Neuronal stem cell (in vitro differentiated cells): ENCODE results near the gene DAP3.

Experiments used
- DNase-seq: peaks from one replicate; pipeline ENCODE4 v3.0.0-alpha.2; 2013; ENCODE audit warnings: low spot score
- H2AFZ ChIP-seq: one replicate; pipeline ENCODE4 v1.6.1; 2013; ENCODE audit warnings: mild to moderate bottlenecking, low read length, inconsistent platforms
- H2AK5ac ChIP-seq: 2 replicates; pipeline ENCODE4 v1.6.1; 2013; ENCODE audit warnings: low read depth, mild to moderate bottlenecking, inconsistent platforms, low read length, moderate library complexity, mixed read lengths
- H2BK120ac ChIP-seq: 2 replicates; pipeline ENCODE4 v1.6.1; 2013; ENCODE audit warnings: low read depth, mild to moderate bottlenecking, inconsistent platforms, low read length, moderate library complexity, mixed read lengths
- H2BK12ac ChIP-seq: one replicate; pipeline ENCODE4 v1.6.1; 2013; ENCODE audit warnings: low read length, inconsistent platforms
- H2BK15ac ChIP-seq: 2 replicates; pipeline ENCODE4 v1.6.1; 2013; ENCODE audit warnings: mild to moderate bottlenecking, low read length, inconsistent platforms, mixed read lengths
- H2BK5ac ChIP-seq: one replicate; pipeline ENCODE4 v1.6.1; 2013; ENCODE audit warnings: inconsistent platforms, mild to moderate bottlenecking, low read length, moderate library complexity
- H3K14ac ChIP-seq: one replicate; pipeline ENCODE4 v1.6.1; 2013; ENCODE audit warnings: low read length, inconsistent platforms
- H3K18ac ChIP-seq: 2 replicates; pipeline ENCODE4 v1.6.1; 2013; ENCODE audit warnings: low read length, inconsistent platforms
- H3K23ac ChIP-seq: 2 replicates; pipeline ENCODE4 v1.6.1; 2013; ENCODE audit warnings: low read depth, mild to moderate bottlenecking, mixed read lengths, low read length, inconsistent platforms; ENCODE audit not compliant: poor library complexity
- H3K27ac ChIP-seq: replicated peaks from 3 replicates; pipeline ENCODE4 v1.5.1; 2013; ENCODE audit warnings: low read length, inconsistent platforms
- H3K27me3 ChIP-seq, 3 experiments: 2 replicates each; pipeline ENCODE4 v1.6.1; 2013; ENCODE audit warnings: low read length in 3 of 3, mild to moderate bottlenecking in 2 of 3, inconsistent platforms in 1 of 3, low read depth in 1 of 3, mixed read lengths in 1 of 3, moderate library complexity in 1 of 3; ENCODE audit not compliant: control insufficient read depth in 3 of 3, insufficient read depth in 3 of 3
- H3K36me3 ChIP-seq, 2 donors: replicated peaks in 1 of 2; 2 replicates each; pipeline ENCODE4 v1.6.1; 2013; ENCODE audit warnings: low read length in 2 of 2; ENCODE audit not compliant: control insufficient read depth in 2 of 2, insufficient read depth in 2 of 2
- H3K4ac ChIP-seq: 2 replicates; pipeline ENCODE4 v1.6.1; 2013; ENCODE audit warnings: inconsistent platforms, mild to moderate bottlenecking, low read length, moderate library complexity
- H3K4me1 ChIP-seq, 2 donors: 1 replicate in 1 of 2; 2 replicates in 1 of 2; pipeline ENCODE4 v1.6.1; 2013; ENCODE audit warnings: low read length in 2 of 2, low read depth in 1 of 2; ENCODE audit not compliant: control insufficient read depth in 2 of 2, insufficient read depth in 1 of 2
- H3K4me2 ChIP-seq: one replicate; pipeline ENCODE4 v1.6.1; 2013; ENCODE audit warnings: mild to moderate bottlenecking, low read length, inconsistent platforms; ENCODE audit not compliant: insufficient read depth, poor library complexity, severe bottlenecking
- H3K4me3 ChIP-seq, 2 donors: 2 replicates each; pipeline ENCODE4 v1.5.1; 2013; ENCODE audit warnings: low read length in 2 of 2, mild to moderate bottlenecking in 2 of 2, inconsistent platforms in 1 of 2, moderate library complexity in 1 of 2
- H3K79me1 ChIP-seq: one replicate; pipeline ENCODE4 v1.6.1; 2013; ENCODE audit warnings: low read depth, mild to moderate bottlenecking, inconsistent platforms, low read length, moderate library complexity
- H3K9ac ChIP-seq: one replicate; pipeline ENCODE4 v1.6.1; 2013; ENCODE audit warnings: mild to moderate bottlenecking, low read depth, low read length, inconsistent platforms; ENCODE audit not compliant: poor library complexity
- H3K9me3 ChIP-seq, 2 donors: replicated peaks in 1 of 2; 2 replicates each; pipeline versions ENCODE3 to v1.6.1; 2013; ENCODE audit warnings: low read length in 2 of 2, mild to moderate bottlenecking in 2 of 2, inconsistent platforms in 1 of 2, low read depth in 1 of 2, mixed read lengths in 1 of 2, moderate library complexity in 1 of 2; ENCODE audit not compliant: control insufficient read depth in 2 of 2, insufficient read depth in 1 of 2
- H4K8ac ChIP-seq: one replicate; pipeline ENCODE4 v1.6.1; 2013; ENCODE audit warnings: low read depth, mild to moderate bottlenecking, inconsistent platforms, low read length, moderate library complexity
- H4K91ac ChIP-seq: one replicate; pipeline ENCODE4 v1.6.1; 2013; ENCODE audit warnings: low read length, low read depth, mild to moderate bottlenecking, inconsistent platforms; ENCODE audit not compliant: poor library complexity
- WGBS, 2 donors: extraction: QIAGEN DNeasy Blood & Tissue Kit; methylation state at CpG; one replicate each; pipeline ENCODE4 v1.1.7; 2013; ENCODE audit warnings: missing lambda C conversion rate in 2 of 2, mixed read lengths in 1 of 2; ENCODE audit not compliant: insufficient read length in 2 of 2, insufficient replicate concordance in 1 of 2; ENCODE audit errors: extremely low coverage in 2 of 2; 5-methylcytosine and 5-hydroxymethylcytosine counted together

Gene DAP3

GRCh38 chr1:155769257-155769656, 80.4 kb downstream of the DAP3 start:
- H3K36me3 ChIP-seq: peaks cover 37 to 98% of the 10 kb centered on the region in 2 donors
- no CpG with 5 or more reads among the region's 5 CpGs for WGBS, 2 donors

GRCh38 chr1:155773221-155773620, 84.3 kb downstream of the DAP3 start:
- no CpG with 5 or more reads among the region's 2 CpGs for WGBS, 2 donors
- DNase-seq: no peak
- Histone ChIP-seq H3K9me3 (no peaks in the 10 kb centered on the region), H3K4ac (no peak overlapping the region), H3K4me1 (no peaks in the 10 kb centered on the region), H2BK12ac (no peak overlapping the region), H3K79me1 (no peaks in the 10 kb centered on the region), H2BK120ac (no peak overlapping the region), H3K4me2 (no peak overlapping the region), H2AFZ (no peak overlapping the region), H2BK5ac (no peak overlapping the region), H3K18ac (no peak overlapping the region), H3K9ac (no peak overlapping the region), H3K4me3 (no peak overlapping the region), H3K27ac (no peak overlapping the region), H3K23ac (no peak overlapping the region), H3K27me3 (no peaks in the 10 kb centered on the region), H3K14ac (no peak overlapping the region), H3K36me3 (peaks cover 29 to 98% of the 10 kb centered on the region in 2 donors), H2AK5ac (no peak overlapping the region), H4K91ac (no peak overlapping the region), H2BK15ac (no peak overlapping the region), H4K8ac (no peak overlapping the region)

More at GRCh38 chr1:155769257-155769656, 80.4 kb downstream of the DAP3 start:
- no peak overlapping the region for H4K8ac ChIP-seq
- no peaks in the 10 kb centered on the region for H3K79me1 ChIP-seq
- no peak overlapping the region for H3K4ac ChIP-seq
- H3K14ac ChIP-seq: no peak overlapping the region
- no peak overlapping the region for H3K4me2 ChIP-seq
- H2BK120ac ChIP-seq: no peak overlapping the region
- H2AFZ ChIP-seq: no peak overlapping the region
- H3K9me3 ChIP-seq: no peaks in the 10 kb centered on the region
- H2BK5ac ChIP-seq: no peak overlapping the region
- H3K18ac ChIP-seq: no peak overlapping the region
- no peak overlapping the region for H3K23ac ChIP-seq
- no peak for DNase-seq
- no peak overlapping the region for H2BK12ac ChIP-seq
- H3K9ac ChIP-seq: no peak overlapping the region
- H3K4me3 ChIP-seq: no peak overlapping the region
- no peaks in the 10 kb centered on the region for H3K27me3 ChIP-seq
- H2BK15ac ChIP-seq: no peak overlapping the region
- no peak overlapping the region for H3K27ac ChIP-seq
- H4K91ac ChIP-seq: no peak overlapping the region
- no peaks in the 10 kb centered on the region for H3K4me1 ChIP-seq
- H2AK5ac ChIP-seq: no peak overlapping the region

GRCh38 chr1:155776414-155776813, 87.5 kb downstream of the DAP3 start:
- Histone ChIP-seq H4K91ac (no peak overlapping the region), H2BK5ac (no peak overlapping the region), H2BK12ac (no peak overlapping the region), H3K27me3 (no peaks in the 10 kb centered on the region), H3K9me3 (no peaks in the 10 kb centered on the region), H3K4me1 (no peaks in the 10 kb centered on the region), H3K4ac (no peak overlapping the region), H3K36me3 (peaks cover 18 to 97% of the 10 kb centered on the region in 2 donors), H2BK120ac (no peak overlapping the region), H2BK15ac (no peak overlapping the region), H3K27ac (no peak overlapping the region), H3K9ac (no peak overlapping the region), H3K23ac (no peak overlapping the region), H3K14ac (no peak overlapping the region), H3K18ac (no peak overlapping the region), H4K8ac (no peak overlapping the region), H3K79me1 (no peaks in the 10 kb centered on the region), H2AFZ (no peak overlapping the region), H3K4me2 (no peak overlapping the region), H2AK5ac (no peak overlapping the region), H3K4me3 (no peak overlapping the region)
- no CpG with 5 or more reads among the region's 4 CpGs for WGBS, 2 donors
- no peak for DNase-seq

- Histone ChIP-seq H3K9me3 (no peaks in the 10 kb centered on the region), H3K4me3 (no peak overlapping the region), H2BK120ac (no peak overlapping the region), H3K27me3 (no peaks in the 10 kb centered on the region), H3K9ac (no peak overlapping the region), H3K27ac (no peak overlapping the region), H3K36me3 (peaks cover 11 to 94% of the 10 kb centered on the region in 2 donors), H2AK5ac (no peak overlapping the region), H3K4me1 (no peaks in the 10 kb centered on the region), H3K23ac (no peak overlapping the region), H2BK12ac (no peak overlapping the region), H2AFZ (no peak overlapping the region), H3K14ac (no peak overlapping the region), H3K18ac (no peak overlapping the region), H4K91ac (no peak overlapping the region), H3K4me2 (no peak overlapping the region), H4K8ac (no peak overlapping the region), H3K4ac (no peak overlapping the region), H2BK5ac (no peak overlapping the region), H3K79me1 (no peaks in the 10 kb centered on the region), H2BK15ac (no peak overlapping the region)
- no CpG with 5 or more reads among the region's 3 CpGs for WGBS, 2 donors
- DNase-seq: no peak
Observed at GRCh38 chr1:155777582-155777981, 88.7 kb downstream of the DAP3 start.
